Prostate gland (tissue), 2 donors: ENCODE measurements around the gene RS1.

Experiments used
- POLR2A ChIP-seq: fragments of 450-650 bp; IDR thresholded peaks from one replicate; pipeline ENCODE4 v1.6.1; 2016; ENCODE audit warnings: antibody characterized with exemption, mild to moderate bottlenecking
- POLR2AphosphoS5 ChIP-seq: sonication (generic); formaldehyde crosslinking; IDR thresholded peaks from one replicate; pipeline ENCODE4 v1.6.1; 2017; ENCODE audit warnings: antibody characterized with exemption
- TF ChIP-seq, protein P1 (sequence below), 4 experiments: fragments of 200-600 bp in 2 of 4; fragments of 450-650 bp in 2 of 4; sonication (generic) in 2 of 4; IDR thresholded peaks; 1 replicate in 3 of 4; 2 replicates in 1 of 4; pipeline ENCODE4 v1.5.1; 2016 to 2019; ENCODE audit warnings: antibody characterized with exemption in 4 of 4, mild to moderate bottlenecking in 2 of 4, moderate library complexity in 2 of 4

- TF ChIP-seq POLR2A (no peak), POLR2AphosphoS5 (no peak)
- TF ChIP-seq, protein P1, sequence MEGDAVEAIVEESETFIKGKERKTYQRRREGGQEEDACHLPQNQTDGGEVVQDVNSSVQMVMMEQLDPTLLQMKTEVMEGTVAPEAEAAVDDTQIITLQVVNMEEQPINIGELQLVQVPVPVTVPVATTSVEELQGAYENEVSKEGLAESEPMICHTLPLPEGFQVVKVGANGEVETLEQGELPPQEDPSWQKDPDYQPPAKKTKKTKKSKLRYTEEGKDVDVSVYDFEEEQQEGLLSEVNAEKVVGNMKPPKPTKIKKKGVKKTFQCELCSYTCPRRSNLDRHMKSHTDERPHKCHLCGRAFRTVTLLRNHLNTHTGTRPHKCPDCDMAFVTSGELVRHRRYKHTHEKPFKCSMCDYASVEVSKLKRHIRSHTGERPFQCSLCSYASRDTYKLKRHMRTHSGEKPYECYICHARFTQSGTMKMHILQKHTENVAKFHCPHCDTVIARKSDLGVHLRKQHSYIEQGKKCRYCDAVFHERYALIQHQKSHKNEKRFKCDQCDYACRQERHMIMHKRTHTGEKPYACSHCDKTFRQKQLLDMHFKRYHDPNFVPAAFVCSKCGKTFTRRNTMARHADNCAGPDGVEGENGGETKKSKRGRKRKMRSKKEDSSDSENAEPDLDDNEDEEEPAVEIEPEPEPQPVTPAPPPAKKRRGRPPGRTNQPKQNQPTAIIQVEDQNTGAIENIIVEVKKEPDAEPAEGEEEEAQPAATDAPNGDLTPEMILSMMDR (IDR thresholded peaks at IDR 0.05): no peak
Observed at GRCh38 chrX:18650662-18651061, 21.2 kb downstream of the RS1 start.
